SK-N-SH (cell line): ENCODE data around the gene PLA2G3. TPM values are rescaled to one million over a fixed set of nuclear protein-coding genes. Genes with fewer than 3 reads are reported as not detected.

Experiments used
- CTCF ChIA-PET: fragments of 300-600, 350-600 bp; formaldehyde crosslinking; extraction: SDS; loops from one replicate; lab custom pipeline; 2021; lab: Yijun Ruan, JAX
- POLR2A ChIA-PET: fragments of 350-600 bp; sonication (Branson Sonifier 250); formaldehyde crosslinking; extraction: SDS; loops from one replicate; lab custom pipeline; 2020; ENCODE audit warnings: antibody characterized with exemption, inconsistent platforms; lab: Yijun Ruan, JAX
- DNase-seq: peaks from one replicate; pipeline ENCODE4 v3.0.0; 2012
- H2AFZ ChIP-seq: fragments of 200-600 bp; sonication (generic); 2 replicates; pipeline ENCODE4 v1.8.1; 2016; ENCODE audit warnings: antibody characterized with exemption, mild to moderate bottlenecking, low read depth
- H3F3A ChIP-seq: fragments of 200-600 bp; sonication (generic); replicated peaks from 2 replicates; pipeline ENCODE3; 2016; ENCODE audit warnings: antibody characterized with exemption, mild to moderate bottlenecking; ENCODE audit not compliant: insufficient read depth
- H3K27ac ChIP-seq, 2 experiments: fragments of 200-500 bp in 1 of 2; fragments of 200-600 bp in 1 of 2; sonication (Bioruptor generic) in 1 of 2; sonication (generic), shearing (Covaris generic) in 1 of 2; 2 replicates each; pipeline versions ENCODE4 v1.5.1 to v1.6.1; 2014 to 2016; ENCODE audit warnings: low read depth in 2 of 2, inconsistent platforms in 1 of 2, low read length in 1 of 2, mild to moderate bottlenecking in 1 of 2, mixed read lengths in 1 of 2
- H3K27me3 ChIP-seq: fragments of 200-600 bp; sonication (generic), shearing (Covaris generic); 2 replicates; pipeline ENCODE4 v1.6.1; 2016; ENCODE audit warnings: mixed run types; ENCODE audit not compliant: insufficient read depth
- H3K36me3 ChIP-seq, 2 experiments: fragments of 200-500 bp in 1 of 2; fragments of 200-600 bp in 1 of 2; sonication (Bioruptor generic) in 1 of 2; sonication (generic) in 1 of 2; replicated peaks in 1 of 2; 2 replicates each; pipeline versions ENCODE3 to v1.5.1; 2014 to 2016; ENCODE audit warnings: low read length in 1 of 2, mild to moderate bottlenecking in 1 of 2; ENCODE audit not compliant: insufficient read depth in 2 of 2, control insufficient read depth in 1 of 2
- H3K4me1 ChIP-seq, 2 experiments: fragments of 200-500 bp in 1 of 2; fragments of 200-600 bp in 1 of 2; sonication (Bioruptor generic) in 1 of 2; sonication (generic), shearing (Covaris generic) in 1 of 2; 2 replicates each; pipeline versions ENCODE4 v1.5.1 to v1.6.1; 2014 to 2016; ENCODE audit warnings: low read depth in 1 of 2, low read length in 1 of 2, mixed run types in 1 of 2; ENCODE audit not compliant: insufficient read depth in 2 of 2, control insufficient read depth in 1 of 2
- H3K4me2 ChIP-seq: fragments of 200-600 bp; sonication (generic), shearing (Covaris generic); 2 replicates; pipeline ENCODE4 v1.6.1; 2017; ENCODE audit warnings: mixed run types
- H3K4me3 ChIP-seq, 2 experiments: fragments of 200-500 bp in 1 of 2; fragments of 200-600 bp in 1 of 2; sonication (Bioruptor generic) in 1 of 2; sonication (generic), shearing (Covaris generic) in 1 of 2; 2 replicates each; pipeline versions ENCODE4 v1.5.1 to v1.8.1; 2014 to 2016; ENCODE audit warnings: low read depth in 2 of 2, inconsistent platforms in 1 of 2, low read length in 1 of 2, mild to moderate bottlenecking in 1 of 2, mixed read lengths in 1 of 2, moderate library complexity in 1 of 2
- H3K79me2 ChIP-seq: fragments of 200-600 bp; sonication (generic); 2 replicates; pipeline ENCODE4 v1.8.1; 2017; ENCODE audit warnings: mild to moderate bottlenecking; ENCODE audit not compliant: insufficient read depth
- H3K9ac ChIP-seq: fragments of 200-600 bp; sonication (generic); 2 replicates; pipeline ENCODE4 v1.6.1; 2017; ENCODE audit warnings: mixed run types
- H3K9me2 ChIP-seq: fragments of 200-600 bp; sonication (generic); 2 replicates; pipeline ENCODE4 v1.6.1; 2017; ENCODE audit warnings: mixed run types
- H3K9me3 ChIP-seq: fragments of 200-600 bp; sonication (generic); 2 replicates; pipeline ENCODE4 v1.6.1; 2017; ENCODE audit warnings: mixed run types, mild to moderate bottlenecking, moderate library complexity
- H4K20me1 ChIP-seq: fragments of 200-600 bp; sonication (generic); 2 replicates; pipeline ENCODE4 v1.6.1; 2017; ENCODE audit warnings: mild to moderate bottlenecking, mixed run types; ENCODE audit not compliant: insufficient read depth
- CTCF ChIP-seq: fragments of 200-600 bp; sonication (generic); IDR thresholded peaks from 2 replicates; pipeline ENCODE4 v1.6.1; 2017; ENCODE audit warnings: antibody characterized with exemption, mild to moderate bottlenecking, moderate library complexity
- ELF1 ChIP-seq: IDR thresholded peaks from 2 replicates; pipeline ENCODE4 v1.4.0; 2012
- FOSL2 ChIP-seq: IDR thresholded peaks from 2 replicates; pipeline ENCODE4 v1.4.0; 2012; ENCODE audit warnings: low read depth, mild to moderate bottlenecking, moderate library complexity, borderline replicate concordance
- FOXJ3 ChIP-seq: sonication (generic); formaldehyde crosslinking; IDR thresholded peaks from 2 replicates; pipeline ENCODE4 v1.5.1; 2020; ENCODE audit warnings: mild to moderate bottlenecking, missing genetic modification reagents
- GABPA ChIP-seq: IDR thresholded peaks from 2 replicates; pipeline ENCODE4 v1.4.0; 2012; ENCODE audit warnings: low read depth, mild to moderate bottlenecking
- MEF2A ChIP-seq: IDR thresholded peaks from 2 replicates; pipeline ENCODE4 v1.4.0; 2012; ENCODE audit warnings: low read depth, borderline replicate concordance
- PBX3 ChIP-seq: IDR thresholded peaks from 2 replicates; pipeline ENCODE4; 2012
- RAD21 ChIP-seq: IDR thresholded peaks from 2 replicates; pipeline ENCODE4 v1.6.1; 2012; ENCODE audit warnings: mild to moderate bottlenecking, low read length
- RCOR1 ChIP-seq: fragments of 150-350 bp; IDR thresholded peaks from 2 replicates; pipeline ENCODE4 v1.6.1; 2017; ENCODE audit warnings: antibody characterized with exemption, low read length
- SIN3A ChIP-seq: IDR thresholded peaks from 2 replicates; pipeline ENCODE4 v1.6.1; 2012; ENCODE audit warnings: low read depth, mild to moderate bottlenecking, low read length, moderate library complexity, borderline replicate concordance
- SMC3 ChIP-seq: IDR thresholded peaks from 2 replicates; pipeline ENCODE4 v1.6.1; 2012; ENCODE audit warnings: low read depth, low read length, improper control_type of control experiment
- TAF1 ChIP-seq: IDR thresholded peaks from 2 replicates; pipeline ENCODE4 v1.6.1; 2012; ENCODE audit warnings: low read depth, mild to moderate bottlenecking, low read length, moderate library complexity, borderline replicate concordance
- USF2 ChIP-seq: fragments of 150-350 bp; IDR thresholded peaks from 2 replicates; pipeline ENCODE4 v1.6.1; 2017; ENCODE audit warnings: antibody characterized with exemption, low read length, low read depth, borderline replicate concordance
- YY1 ChIP-seq: IDR thresholded peaks from 2 replicates; pipeline ENCODE4 v1.4.0; 2012; ENCODE audit warnings: low read depth, mild to moderate bottlenecking
- WGBS: methylation state at CpG from one replicate; pipeline ENCODE4 v1.1.6; 2017; ENCODE audit warnings: low lambda C conversion rate; 5-methylcytosine and 5-hydroxymethylcytosine counted together
- polyA plus RNA-seq, 3 experiments: library from polyadenylated mRNA; depleted of rRNA; stranded (reverse); fragments of >200 nt; gene quantifications; 2 replicates each; pipeline ENCODE4 v1.2.3, GENCODE V29; 2012
- TF ChIP-seq, protein P1 (sequence below): IDR thresholded peaks from 2 replicates; pipeline ENCODE4 v1.6.1; 2012; ENCODE audit warnings: mild to moderate bottlenecking, low read depth, low read length, moderate library complexity
- TF ChIP-seq, protein P2 (sequence below): fragments of 150-350 bp; IDR thresholded peaks from 2 replicates; pipeline ENCODE4 v1.6.1; 2016; ENCODE audit warnings: mild to moderate bottlenecking, low read depth, low read length

PLA2G3 gene
- polyA plus RNA-seq, 1 of the 3 experiments (the other 2 are of a cell fraction), result not detected

GRCh38 chr22:31122196-31122531, 18.1 kb downstream of the PLA2G3 start (continued):
- TF ChIP-seq PBX3 (no peak), MEF2A (no peak), SMC3 (no peak)
- TF ChIP-seq, protein P1, sequence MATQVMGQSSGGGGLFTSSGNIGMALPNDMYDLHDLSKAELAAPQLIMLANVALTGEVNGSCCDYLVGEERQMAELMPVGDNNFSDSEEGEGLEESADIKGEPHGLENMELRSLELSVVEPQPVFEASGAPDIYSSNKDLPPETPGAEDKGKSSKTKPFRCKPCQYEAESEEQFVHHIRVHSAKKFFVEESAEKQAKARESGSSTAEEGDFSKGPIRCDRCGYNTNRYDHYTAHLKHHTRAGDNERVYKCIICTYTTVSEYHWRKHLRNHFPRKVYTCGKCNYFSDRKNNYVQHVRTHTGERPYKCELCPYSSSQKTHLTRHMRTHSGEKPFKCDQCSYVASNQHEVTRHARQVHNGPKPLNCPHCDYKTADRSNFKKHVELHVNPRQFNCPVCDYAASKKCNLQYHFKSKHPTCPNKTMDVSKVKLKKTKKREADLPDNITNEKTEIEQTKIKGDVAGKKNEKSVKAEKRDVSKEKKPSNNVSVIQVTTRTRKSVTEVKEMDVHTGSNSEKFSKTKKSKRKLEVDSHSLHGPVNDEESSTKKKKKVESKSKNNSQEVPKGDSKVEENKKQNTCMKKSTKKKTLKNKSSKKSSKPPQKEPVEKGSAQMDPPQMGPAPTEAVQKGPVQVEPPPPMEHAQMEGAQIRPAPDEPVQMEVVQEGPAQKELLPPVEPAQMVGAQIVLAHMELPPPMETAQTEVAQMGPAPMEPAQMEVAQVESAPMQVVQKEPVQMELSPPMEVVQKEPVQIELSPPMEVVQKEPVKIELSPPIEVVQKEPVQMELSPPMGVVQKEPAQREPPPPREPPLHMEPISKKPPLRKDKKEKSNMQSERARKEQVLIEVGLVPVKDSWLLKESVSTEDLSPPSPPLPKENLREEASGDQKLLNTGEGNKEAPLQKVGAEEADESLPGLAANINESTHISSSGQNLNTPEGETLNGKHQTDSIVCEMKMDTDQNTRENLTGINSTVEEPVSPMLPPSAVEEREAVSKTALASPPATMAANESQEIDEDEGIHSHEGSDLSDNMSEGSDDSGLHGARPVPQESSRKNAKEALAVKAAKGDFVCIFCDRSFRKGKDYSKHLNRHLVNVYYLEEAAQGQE, result no peak
- TF ChIP-seq, all 33 proteins: peak for 0

DNA sequence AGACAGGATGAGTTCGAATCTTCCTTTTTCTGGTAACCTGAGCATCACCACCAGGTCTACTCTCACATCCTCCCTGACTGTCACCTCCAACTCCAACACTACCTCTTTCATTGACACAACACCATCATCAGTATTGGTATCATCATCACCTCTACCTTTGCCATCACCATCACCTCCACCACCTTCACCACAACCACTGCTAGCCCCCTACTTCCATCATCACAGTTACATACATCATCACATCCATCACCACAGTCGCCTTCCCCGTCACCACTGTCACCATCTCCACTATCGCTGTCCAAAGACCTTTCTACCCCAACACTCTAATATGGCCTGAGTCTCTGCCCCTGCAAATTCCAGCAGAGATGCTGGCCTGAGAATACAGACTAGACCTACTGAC, 18.9 kb downstream of the PLA2G3 start:
- no peaks in the 10 kb centered on the region for H3K9me2 ChIP-seq
- WGBS, result 95% methylated on average over 4 of the region's 4 CpGs
- no peak overlapping the region for H3K9ac ChIP-seq
- H3K9me3 ChIP-seq, result no peaks in the 10 kb centered on the region
- ChIA-PET CTCF (interaction anchor here (1.6 to 8.2 kb wide), 2 partner anchors 12 to 36 kb away, joined by 7 to 52 read pairs; partner anchors contain the start of gene SELENOM), POLR2A (no interaction called here)
- no peaks in the 10 kb centered on the region for H3K36me3 ChIP-seq
- TF ChIP-seq FOXJ3 (CRISPR knock-in tag), result no peak
- TF ChIP-seq FOSL2, result no peak
- no peak for TF ChIP-seq RAD21
- TF ChIP-seq, all 33 proteins: peak for 0
- DNase-seq, result no peak
- H3K4me3 ChIP-seq, result no peak overlapping the region
- no peak overlapping the region for H2AFZ ChIP-seq
- H3K79me2 ChIP-seq, result no peaks in the 10 kb centered on the region
- no peak overlapping the region for H3K27ac ChIP-seq
- no peaks in the 10 kb centered on the region for H3F3A ChIP-seq
- H4K20me1 ChIP-seq, result no peaks in the 10 kb centered on the region
- H3K27me3 ChIP-seq, result no peaks in the 10 kb centered on the region
- H3K4me2 ChIP-seq, result no peak overlapping the region
- peaks cover 0 to 45% of the 10 kb centered on the region in 2 experiments; a peak in 1 of 4 replicates for H3K4me1 ChIP-seq

DNA sequence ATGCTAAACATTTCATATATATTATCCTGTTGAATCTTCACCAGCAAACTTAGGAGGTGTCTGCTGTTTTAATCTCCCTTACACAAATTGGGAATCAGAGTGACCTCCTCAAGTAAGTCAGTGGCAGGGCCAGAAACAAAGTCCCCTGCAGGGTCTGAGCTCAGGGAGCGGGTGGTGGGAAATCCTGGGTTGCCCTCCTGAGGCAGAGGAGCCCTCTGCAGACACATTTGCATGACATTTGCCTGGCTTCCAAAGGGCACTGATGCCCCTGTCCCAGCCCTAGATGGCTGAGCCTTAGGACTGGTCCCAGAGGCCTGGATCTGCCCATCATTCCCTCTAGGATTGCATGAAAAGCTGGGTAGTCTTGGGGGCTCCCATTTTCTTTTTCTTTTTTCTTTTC, 19.7 kb downstream of the PLA2G3 start:
- Histone ChIP-seq H2AFZ (no peak overlapping the region), H3K9me3 (no peaks in the 10 kb centered on the region), H3K4me1 (peaks cover 0 to 38% of the 10 kb centered on the region in 2 experiments; a peak in 1 of 4 replicates), H3K36me3 (no peaks in the 10 kb centered on the region), H3K4me3 (no peak overlapping the region), H3F3A (no peaks in the 10 kb centered on the region), H3K4me2 (no peak overlapping the region), H3K9me2 (no peaks in the 10 kb centered on the region), H3K27ac (no peak overlapping the region), H4K20me1 (no peaks in the 10 kb centered on the region), H3K79me2 (no peaks in the 10 kb centered on the region), H3K9ac (no peak overlapping the region), H3K27me3 (no peaks in the 10 kb centered on the region)
- no peak for DNase-seq
- ChIA-PET CTCF (interaction anchor here (1.0 to 8.2 kb wide), 3 partner anchors 12 to 36 kb away, joined by 3 to 52 read pairs (median 7); partner anchors contain the start of gene SELENOM), POLR2A (no interaction called here)
- 100% methylated on average over 1 of the region's 1 CpG for WGBS
- TF ChIP-seq PBX3, result no peak
- TF ChIP-seq TAF1, result no peak
- TF ChIP-seq RCOR1, result no peak
- TF ChIP-seq GABPA, result no peak
- TF ChIP-seq CTCF, result no peak
- no peak for TF ChIP-seq ELF1
- TF ChIP-seq YY1, result no peak
- TF ChIP-seq USF2, result no peak
- TF ChIP-seq, protein P2, sequence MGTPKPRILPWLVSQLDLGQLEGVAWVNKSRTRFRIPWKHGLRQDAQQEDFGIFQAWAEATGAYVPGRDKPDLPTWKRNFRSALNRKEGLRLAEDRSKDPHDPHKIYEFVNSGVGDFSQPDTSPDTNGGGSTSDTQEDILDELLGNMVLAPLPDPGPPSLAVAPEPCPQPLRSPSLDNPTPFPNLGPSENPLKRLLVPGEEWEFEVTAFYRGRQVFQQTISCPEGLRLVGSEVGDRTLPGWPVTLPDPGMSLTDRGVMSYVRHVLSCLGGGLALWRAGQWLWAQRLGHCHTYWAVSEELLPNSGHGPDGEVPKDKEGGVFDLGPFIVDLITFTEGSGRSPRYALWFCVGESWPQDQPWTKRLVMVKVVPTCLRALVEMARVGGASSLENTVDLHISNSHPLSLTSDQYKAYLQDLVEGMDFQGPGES, result no peak
- no peak for TF ChIP-seq SIN3A
